Colonic mucosa (tissue), 4 donors: ENCODE measurements around the gene MIPEP. TPM values are rescaled to one million over a fixed set of nuclear protein-coding genes. Genes with fewer than 3 reads are reported as not detected.

ENCODE experiments used
- DNase-seq: peaks from one replicate; pipeline ENCODE4 v3.0.0-alpha.2; 2020
- H3K27ac ChIP-seq: fragments of 200-600 bp; one replicate; pipeline ENCODE4 v1.8.0; 2021
- H3K27me3 ChIP-seq: fragments of 200-600 bp; one replicate; pipeline ENCODE4 v1.8.0; 2021
- H3K36me3 ChIP-seq: fragments of 200-600 bp; one replicate; pipeline ENCODE4 v1.8.0; 2021
- H3K4me1 ChIP-seq: fragments of 200-600 bp; one replicate; pipeline ENCODE4 v1.8.0; 2021; ENCODE audit warnings: mild to moderate bottlenecking
- H3K4me3 ChIP-seq: fragments of 200-600 bp; one replicate; pipeline ENCODE4 v1.8.0; 2021
- H3K9ac ChIP-seq, 2 donors: one replicate each; pipeline ENCODE4 v1.7.0; 2013; ENCODE audit warnings: control low read depth in 2 of 2, low read depth in 2 of 2, low read length in 2 of 2
- H3K9me3 ChIP-seq: fragments of 200-600 bp; one replicate; pipeline ENCODE4 v1.8.0; 2021
- intact Hi-C: fragments of 100-400 bp; cut with DNase I; formaldehyde crosslinking; loops from one replicate; pipeline ENCODE4 v1.14.1; 2022
- total RNA-seq, 2 donors: library from RNA; stranded (reverse); fragmentation: NEBNext Ultra II Directional in 1 of 2; extraction: Animal tissue kit (Norgen Biotek cat#: 25700) in 1 of 2; gene quantifications; one replicate each; pipeline ENCODE4 v1.2.1, GENCODE V29; 2021
- TF ChIP-seq, protein P1 (sequence below): fragments of 200-600 bp; IDR thresholded peaks from one replicate; pipeline ENCODE4 v1.8.0; 2022; ENCODE audit warnings: antibody characterized with exemption, mild to moderate bottlenecking
- donor health status: healthy.
- donor health status: DM: no; HTN: no; CAD: no.
- donor health status: DM: no; HTN: no; CAD: no.

MIPEP gene
- total RNA-seq, 2 donors from 2014 or later, result 25.9 to 33.0 TPM

DNA sequence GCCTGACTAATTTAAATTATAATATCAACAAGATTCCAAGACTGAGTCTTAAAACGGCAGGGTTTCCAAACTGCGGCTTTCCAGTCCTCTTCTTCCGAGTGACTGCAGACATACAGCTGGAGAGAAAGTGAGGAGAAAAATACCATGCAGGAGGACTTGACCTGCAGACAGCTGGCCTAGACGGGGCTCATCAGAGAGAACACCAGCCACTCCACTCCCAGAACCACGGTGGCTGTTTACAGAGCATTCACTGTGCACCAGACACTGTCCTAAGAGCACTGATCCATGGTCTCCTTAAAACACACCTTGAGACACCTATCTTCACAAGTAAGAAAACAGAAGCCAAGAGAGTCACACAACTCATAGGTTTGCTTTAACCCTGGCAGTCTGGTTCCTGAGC lies 152.7 kb downstream of the MIPEP start:
- TF ChIP-seq, protein P1, sequence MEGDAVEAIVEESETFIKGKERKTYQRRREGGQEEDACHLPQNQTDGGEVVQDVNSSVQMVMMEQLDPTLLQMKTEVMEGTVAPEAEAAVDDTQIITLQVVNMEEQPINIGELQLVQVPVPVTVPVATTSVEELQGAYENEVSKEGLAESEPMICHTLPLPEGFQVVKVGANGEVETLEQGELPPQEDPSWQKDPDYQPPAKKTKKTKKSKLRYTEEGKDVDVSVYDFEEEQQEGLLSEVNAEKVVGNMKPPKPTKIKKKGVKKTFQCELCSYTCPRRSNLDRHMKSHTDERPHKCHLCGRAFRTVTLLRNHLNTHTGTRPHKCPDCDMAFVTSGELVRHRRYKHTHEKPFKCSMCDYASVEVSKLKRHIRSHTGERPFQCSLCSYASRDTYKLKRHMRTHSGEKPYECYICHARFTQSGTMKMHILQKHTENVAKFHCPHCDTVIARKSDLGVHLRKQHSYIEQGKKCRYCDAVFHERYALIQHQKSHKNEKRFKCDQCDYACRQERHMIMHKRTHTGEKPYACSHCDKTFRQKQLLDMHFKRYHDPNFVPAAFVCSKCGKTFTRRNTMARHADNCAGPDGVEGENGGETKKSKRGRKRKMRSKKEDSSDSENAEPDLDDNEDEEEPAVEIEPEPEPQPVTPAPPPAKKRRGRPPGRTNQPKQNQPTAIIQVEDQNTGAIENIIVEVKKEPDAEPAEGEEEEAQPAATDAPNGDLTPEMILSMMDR, result no peak
- no peak for DNase-seq
- intact Hi-C loops, result no loop called here
- no peaks in the 10 kb centered on the region for H3K27me3 ChIP-seq
- no peaks in the 10 kb centered on the region for H3K36me3 ChIP-seq
- H3K9ac ChIP-seq, result no peak overlapping the region
- no peak overlapping the region for H3K4me3 ChIP-seq
- no peak overlapping the region for H3K27ac ChIP-seq
- no peaks in the 10 kb centered on the region for H3K9me3 ChIP-seq
- no peaks in the 10 kb centered on the region for H3K4me1 ChIP-seq

DNA sequence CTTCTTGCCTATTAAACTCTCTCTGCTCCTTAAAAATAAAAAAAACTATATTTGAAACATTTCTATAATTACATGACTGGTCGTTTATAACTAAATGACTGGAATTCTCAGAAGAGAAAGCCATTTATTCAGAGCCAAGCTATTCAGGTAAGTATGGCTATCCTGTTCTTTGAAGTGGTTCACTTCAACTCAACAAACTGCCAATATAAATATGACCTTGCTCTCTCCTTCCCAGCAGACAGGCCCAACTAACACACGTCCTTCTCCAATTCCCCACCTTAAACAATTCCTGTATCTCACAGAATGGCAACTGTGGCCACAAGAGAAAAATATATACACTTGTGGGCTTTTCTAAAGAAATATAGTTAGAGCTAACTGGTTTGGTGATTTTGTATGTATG lies 153.9 kb downstream of the MIPEP start:
- Histone ChIP-seq H3K27me3 (no peaks in the 10 kb centered on the region), H3K4me3 (no peak overlapping the region), H3K9me3 (no peaks in the 10 kb centered on the region), H3K4me1 (no peaks in the 10 kb centered on the region), H3K36me3 (no peaks in the 10 kb centered on the region), H3K9ac (no peak overlapping the region), H3K27ac (no peak overlapping the region)
- intact Hi-C loops, result no loop called here
- DNase-seq, result no peak
- TF ChIP-seq, protein P1, result no peak

DNA sequence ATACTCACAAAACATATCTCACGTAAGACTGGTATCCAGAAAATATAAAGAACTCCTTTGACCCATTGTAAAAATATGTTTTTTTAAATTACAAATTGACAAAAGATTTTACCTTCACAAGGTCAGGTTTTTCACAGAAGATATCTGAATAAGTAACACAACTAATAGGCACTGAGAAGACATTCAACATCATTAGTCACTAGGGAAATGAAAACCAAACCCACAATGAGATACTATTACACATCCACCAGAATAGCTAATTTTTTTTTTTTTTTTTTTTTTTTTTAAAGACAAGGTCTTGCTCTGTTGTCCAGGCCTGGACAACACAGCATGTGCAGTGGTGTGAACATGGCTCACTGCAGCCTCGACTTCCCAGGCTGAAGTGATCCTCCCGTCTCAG lies 157.5 kb downstream of the MIPEP start:
- no peaks in the 10 kb centered on the region for H3K9me3 ChIP-seq
- intact Hi-C loops, result no loop called here
- H3K4me1 ChIP-seq, result no peaks in the 10 kb centered on the region
- H3K27me3 ChIP-seq, result no peaks in the 10 kb centered on the region
- H3K4me3 ChIP-seq, result no peak overlapping the region
- DNase-seq, result no peak
- H3K27ac ChIP-seq, result no peak overlapping the region
- H3K9ac ChIP-seq, result no peak overlapping the region
- TF ChIP-seq, protein P1, result no peak
- no peaks in the 10 kb centered on the region for H3K36me3 ChIP-seq

DNA sequence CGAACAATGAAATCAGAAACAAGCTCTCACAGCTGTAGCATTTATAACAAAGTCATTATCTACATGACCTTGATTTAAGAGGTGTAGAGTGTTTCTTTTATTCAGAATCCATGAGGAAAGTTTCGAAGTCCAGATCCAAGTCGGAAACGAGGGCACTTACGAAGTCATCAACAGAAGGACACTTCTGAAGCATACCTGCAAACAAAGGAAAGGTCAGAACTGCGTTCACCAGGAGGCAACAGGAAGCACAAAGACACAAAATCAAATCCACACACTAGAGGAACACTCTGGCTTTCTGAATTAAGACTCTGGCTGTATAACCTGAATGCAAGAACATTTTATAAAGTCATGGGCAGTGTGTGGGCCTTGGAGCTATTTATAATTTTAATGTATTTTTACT lies 158.9 kb downstream of the MIPEP start:
- Histone ChIP-seq H3K4me1 (no peaks in the 10 kb centered on the region), H3K27me3 (no peaks in the 10 kb centered on the region), H3K27ac (no peak overlapping the region), H3K4me3 (no peak overlapping the region), H3K9me3 (no peaks in the 10 kb centered on the region), H3K9ac (no peak overlapping the region), H3K36me3 (no peaks in the 10 kb centered on the region)
- intact Hi-C loops, result no loop called here
- no peak for DNase-seq
- TF ChIP-seq, protein P1, result no peak

DNA sequence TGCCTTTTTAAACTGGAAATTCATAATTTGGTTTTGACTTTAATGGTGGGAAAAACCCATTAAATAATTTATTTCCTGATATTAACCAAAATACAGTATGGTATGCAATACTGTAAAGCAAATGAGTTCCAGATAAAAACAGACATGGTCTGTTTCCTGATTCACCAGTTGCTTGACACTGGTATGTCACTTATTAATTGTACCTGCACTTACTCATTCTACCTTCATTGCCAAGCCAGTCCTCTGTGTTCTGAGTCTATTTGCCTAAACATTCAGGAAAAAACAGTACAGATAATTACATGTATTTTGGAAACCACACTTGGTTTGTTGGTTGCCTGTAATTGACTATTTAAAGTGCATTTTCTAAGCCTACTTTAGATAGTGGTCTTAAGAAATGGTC lies 159.7 kb downstream of the MIPEP start:
- H3K4me3 ChIP-seq, result no peak overlapping the region

More for the DNA sequence above, 159.7 kb downstream of the MIPEP start:
- no peak for DNase-seq
- Histone ChIP-seq H3K36me3 (no peaks in the 10 kb centered on the region), H3K27me3 (no peaks in the 10 kb centered on the region), H3K9ac (no peak overlapping the region), H3K9me3 (no peaks in the 10 kb centered on the region), H3K27ac (no peak overlapping the region), H3K4me1 (no peaks in the 10 kb centered on the region)
- TF ChIP-seq, protein P1, result no peak
- intact Hi-C loops, result no loop called here
